Tibial artery (tissue), 4 donors: Measurements from ENCODE around the gene FGF11.

ENCODE experiments used
- DNase-seq, 2 donors: peaks; one replicate each; pipeline ENCODE4 v3.0.0-alpha.2; 2019
- H3K27ac ChIP-seq, 2 donors: fragments of 200-600 bp; sonication (generic) in 1 of 2; 1 replicate in 1 of 2; 2 replicates in 1 of 2; pipeline ENCODE4 v1.5.1; 2018 to 2019; ENCODE audit warnings: mild to moderate bottlenecking in 1 of 2
- H3K27me3 ChIP-seq, 2 donors: fragments of 200-600 bp; sonication (generic) in 1 of 2; one replicate each; pipeline versions ENCODE4 v1.5.1 to v1.6.0; 2016 to 2019
- H3K36me3 ChIP-seq, 3 donors: fragments of 200-600 bp; sonication (generic) in 2 of 3; one replicate each; pipeline ENCODE4 v1.5.1; 2016 to 2019; ENCODE audit warnings: mild to moderate bottlenecking in 2 of 3
- H3K4me1 ChIP-seq, 4 donors: fragments of 200-600 bp; sonication (generic) in 2 of 4; 1 replicate in 3 of 4; 2 replicates in 1 of 4; pipeline ENCODE4 v1.5.1; 2016 to 2019
- H3K4me3 ChIP-seq, 2 donors: fragments of 200-600 bp; sonication (generic) in 1 of 2; 1 replicate in 1 of 2; 2 replicates in 1 of 2; pipeline ENCODE4 v1.5.1; 2018 to 2019; ENCODE audit warnings: mild to moderate bottlenecking in 2 of 2
- H3K9me3 ChIP-seq, 3 donors: fragments of 200-600 bp; sonication (generic) in 1 of 3; one replicate each; pipeline ENCODE4 v1.5.1; 2016 to 2019
- CTCF ChIP-seq, 2 experiments: fragments of 200-600 bp in 1 of 2; fragments of 450-650 bp in 1 of 2; IDR thresholded peaks; one replicate each; pipeline ENCODE4 v1.5.1; 2017 to 2019; ENCODE audit warnings: antibody characterized with exemption in 2 of 2, mild to moderate bottlenecking in 1 of 2, moderate library complexity in 1 of 2
- intact Hi-C: fragments of 100-400 bp; cut with DNase I; formaldehyde crosslinking; loops from one replicate; pipeline ENCODE4 v1.15.0; 2023; ENCODE audit warnings: low total_unique reads

Gene FGF11

DNA sequence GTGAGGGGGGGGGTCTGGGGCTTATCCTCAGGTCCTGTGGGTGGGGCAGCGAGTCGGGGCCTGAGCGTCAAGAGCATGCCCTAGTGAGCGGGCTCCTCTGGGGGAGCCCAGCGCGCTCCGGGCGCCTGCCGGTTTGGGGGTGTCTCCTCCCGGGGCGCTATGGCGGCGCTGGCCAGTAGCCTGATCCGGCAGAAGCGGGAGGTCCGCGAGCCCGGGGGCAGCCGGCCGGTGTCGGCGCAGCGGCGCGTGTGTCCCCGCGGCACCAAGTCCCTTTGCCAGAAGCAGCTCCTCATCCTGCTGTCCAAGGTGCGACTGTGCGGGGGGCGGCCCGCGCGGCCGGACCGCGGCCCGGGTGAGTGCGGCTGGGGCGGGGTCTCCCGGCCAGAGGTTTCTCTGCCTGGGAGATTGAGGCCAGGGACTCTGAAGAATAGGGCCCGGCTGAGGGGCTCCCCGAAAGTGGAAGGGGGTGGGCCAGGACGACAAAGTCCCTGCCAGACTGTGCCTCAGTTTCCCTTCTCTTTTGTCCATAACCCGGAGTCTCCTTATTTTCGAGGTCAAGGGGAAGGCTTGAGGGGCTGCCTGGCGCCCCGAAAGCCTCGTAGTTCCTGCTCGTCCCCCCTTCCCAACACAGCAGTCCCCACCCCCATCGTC lies at the start of gene FGF11:
FGF11 (plus strand) TSS at position 51 of the 651 bp plus-strand sequence; CDS start at position 160, 109 bp downstream.
- peaks cover 0 to 62% (median 51%) of the 10 kb centered on the region in 4 donors for H3K4me1 ChIP-seq
- peak within 1 kb of the TSS; percentile 11 to 71 for H3K4me3 ChIP-seq
- H3K9me3 ChIP-seq = no peaks in the 10 kb centered on the region
- no peak for DNase-seq
- no peak for TF ChIP-seq CTCF (IDR thresholded peaks at IDR 0.05)
- H3K36me3 ChIP-seq = no peaks in the 10 kb centered on the region
- H3K27ac ChIP-seq = no peak within 1 kb of the TSS
- peaks cover 3 to 45% of the 10 kb centered on the region in 2 donors for H3K27me3 ChIP-seq
- intact Hi-C loops = loop anchor here (5.0 kb wide), 3 partner anchors 38 to 123 kb away; partner anchors contain the start of genes KCTD11, SENP3 and ZBTB4

GRCh38 chr17:7389924-7390910 lies 49.1 kb upstream of the FGF11 start:
- H3K36me3 ChIP-seq = peaks cover 0 to 60% (median 25%) of the 10 kb centered on the region in 3 donors
- H3K9me3 ChIP-seq = no peaks in the 10 kb centered on the region
- H3K27me3 ChIP-seq = no peaks in the 10 kb centered on the region
- DNase-seq = no peak
- intact Hi-C loops = no loop called here
- no peak for TF ChIP-seq CTCF (IDR thresholded peaks at IDR 0.05)
- H3K4me3 ChIP-seq = no peak overlapping the region
- no peak overlapping the region for H3K27ac ChIP-seq
- peaks cover 0 to 26% (median 13%) of the 10 kb centered on the region in 4 donors for H3K4me1 ChIP-seq

DNA sequence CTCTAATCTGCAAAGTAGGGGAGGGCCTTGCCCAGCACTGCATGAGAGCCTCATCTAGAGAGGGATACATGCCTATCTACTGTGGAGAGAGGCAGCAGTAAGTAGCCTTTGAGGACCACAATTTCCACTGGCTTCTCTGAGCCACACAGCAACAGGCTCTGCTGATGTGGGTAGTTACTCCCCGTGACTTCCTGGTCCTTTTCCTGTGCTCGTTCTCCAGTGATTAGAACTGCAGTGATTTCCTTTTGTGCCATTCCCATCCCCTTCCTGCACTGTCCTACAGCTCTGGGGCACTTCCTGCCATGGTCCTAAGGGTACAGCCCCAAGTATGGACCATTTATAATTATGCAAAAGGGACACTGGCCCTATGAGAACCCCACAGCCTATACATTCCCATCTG lies 48.0 kb upstream of the FGF11 start:
- H3K4me3 ChIP-seq = no peak overlapping the region
- no peak for TF ChIP-seq CTCF (IDR thresholded peaks at IDR 0.05)
- peaks cover 0 to 26% (median 16%) of the 10 kb centered on the region in 4 donors for H3K4me1 ChIP-seq
- no peaks in the 10 kb centered on the region for H3K9me3 ChIP-seq
- H3K27ac ChIP-seq = no peak overlapping the region
- intact Hi-C loops = no loop called here
- peaks cover 0 to 54% (median 25%) of the 10 kb centered on the region in 3 donors for H3K36me3 ChIP-seq
- H3K27me3 ChIP-seq = no peaks in the 10 kb centered on the region
- no peak for DNase-seq

GRCh38 chr17:7392696-7393612 lies 46.4 kb upstream of the FGF11 start:
- TF ChIP-seq CTCF (IDR thresholded peaks at IDR 0.05) = no peak
- intact Hi-C loops = no loop called here
- H3K27ac ChIP-seq = peak overlapping the region; percentile 88 to 90
- H3K4me1 ChIP-seq = peaks cover 0 to 26% (median 16%) of the 10 kb centered on the region in 4 donors
- DNase-seq = no peak
- H3K36me3 ChIP-seq = peaks cover 0 to 38% (median 25%) of the 10 kb centered on the region in 3 donors
- H3K27me3 ChIP-seq = no peaks in the 10 kb centered on the region
- H3K9me3 ChIP-seq = no peaks in the 10 kb centered on the region
- peak overlapping the region; percentile 62 to 73 for H3K4me3 ChIP-seq
